GM21423 (cell line): ENCODE results near the gene MORN1.
A peak's percentile ranks its signal among the peaks of the same experiment; 100 is the strongest.

Experiments used
- ATAC-seq: cut with Tn5 transposase; IDR thresholded peaks from one replicate; pipeline ENCODE4 v1.9.1; 2021; ENCODE audit warnings: mild to moderate bottlenecking, moderate library complexity; ENCODE audit not compliant: unreplicated experiment

The MORN1 gene

DNA sequence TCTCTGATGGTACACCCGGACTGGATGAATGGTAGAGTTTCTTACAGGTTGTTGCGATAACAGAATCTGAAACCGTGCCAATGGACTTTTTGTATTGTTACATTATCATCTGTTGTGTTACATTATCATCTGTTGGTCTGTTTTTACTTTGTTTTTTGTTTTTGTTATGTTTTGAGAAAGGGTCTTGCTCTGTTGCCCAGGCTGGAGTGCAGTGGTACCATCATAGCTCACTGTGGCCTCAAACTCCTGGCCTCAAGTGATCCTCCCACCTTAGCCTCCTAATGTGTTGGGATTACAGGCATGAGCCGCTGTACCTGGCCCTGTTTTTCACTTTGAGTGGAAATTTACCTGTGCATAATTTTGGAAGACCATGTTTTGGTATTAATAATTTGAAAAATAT is 31.2 kb upstream of the MORN1 start:
- ATAC-seq, result no peak

DNA sequence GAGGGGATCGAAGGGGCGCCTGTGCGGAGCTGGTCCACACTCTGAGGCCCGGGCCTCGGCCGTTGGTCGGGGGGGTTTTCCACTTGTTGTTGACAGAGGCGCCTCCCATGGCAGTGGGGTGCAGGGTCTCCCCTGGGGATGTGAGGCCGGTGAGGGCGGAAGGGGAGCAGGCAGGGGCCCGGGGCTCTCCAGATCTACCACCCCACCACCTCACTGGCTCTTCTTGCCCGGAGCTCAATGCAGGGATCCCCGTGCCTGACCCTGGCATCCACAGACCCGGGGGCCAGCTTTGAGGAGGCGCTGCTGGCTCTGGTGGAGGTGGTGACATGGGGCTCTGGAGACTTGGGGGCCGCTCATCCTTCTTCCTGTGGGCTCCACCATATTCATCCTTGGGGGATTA is 28.1 kb upstream of the MORN1 start:
- ATAC-seq, result no peak

DNA sequence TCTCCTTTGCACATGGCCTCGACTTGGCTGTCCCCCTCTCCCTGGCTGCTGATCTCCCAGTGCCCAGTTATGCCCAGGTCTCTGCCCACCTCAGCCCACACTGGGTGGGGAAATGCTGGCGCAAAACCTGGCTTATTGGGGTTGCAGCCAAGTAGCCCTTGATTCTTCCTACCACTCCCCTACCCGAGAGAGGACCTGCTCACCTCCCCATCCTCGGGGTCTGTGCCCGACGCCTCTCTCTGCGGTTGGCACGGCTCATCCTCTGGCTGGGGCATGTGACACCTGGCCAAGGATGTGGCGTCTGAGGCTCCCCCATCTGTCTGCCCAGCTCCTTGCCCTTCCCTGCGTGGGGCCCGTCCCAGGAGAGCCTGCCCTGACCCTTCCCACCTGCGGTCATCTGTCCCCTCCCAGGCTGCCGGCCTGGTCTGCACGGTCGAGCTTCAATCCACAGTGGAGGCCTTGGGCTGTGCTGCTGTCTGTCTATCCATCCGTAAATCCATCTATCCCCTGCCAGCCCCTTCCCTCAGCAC is 27.5 kb upstream of the MORN1 start:
- ATAC-seq, result no peak

DNA sequence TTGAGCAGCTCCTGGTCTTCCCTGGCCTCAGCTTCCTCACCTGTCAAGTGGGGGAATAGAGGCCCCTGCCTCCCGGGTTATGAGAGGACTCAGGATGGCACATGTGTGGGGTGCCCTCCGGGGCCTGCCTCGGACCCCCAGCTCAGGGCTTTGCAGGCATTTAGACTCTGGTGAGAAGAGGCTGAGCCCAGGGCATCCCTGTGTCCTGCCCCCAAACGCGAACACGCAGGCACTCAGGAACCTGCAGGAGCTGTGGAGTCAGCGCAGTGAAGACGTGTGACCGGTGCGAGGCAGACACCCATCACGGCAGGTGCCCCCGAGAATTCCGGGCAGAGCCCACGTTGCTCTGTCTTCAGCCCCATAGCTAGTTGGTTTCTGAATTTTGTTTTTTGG is 26.5 kb upstream of the MORN1 start:
- no peak for ATAC-seq

DNA sequence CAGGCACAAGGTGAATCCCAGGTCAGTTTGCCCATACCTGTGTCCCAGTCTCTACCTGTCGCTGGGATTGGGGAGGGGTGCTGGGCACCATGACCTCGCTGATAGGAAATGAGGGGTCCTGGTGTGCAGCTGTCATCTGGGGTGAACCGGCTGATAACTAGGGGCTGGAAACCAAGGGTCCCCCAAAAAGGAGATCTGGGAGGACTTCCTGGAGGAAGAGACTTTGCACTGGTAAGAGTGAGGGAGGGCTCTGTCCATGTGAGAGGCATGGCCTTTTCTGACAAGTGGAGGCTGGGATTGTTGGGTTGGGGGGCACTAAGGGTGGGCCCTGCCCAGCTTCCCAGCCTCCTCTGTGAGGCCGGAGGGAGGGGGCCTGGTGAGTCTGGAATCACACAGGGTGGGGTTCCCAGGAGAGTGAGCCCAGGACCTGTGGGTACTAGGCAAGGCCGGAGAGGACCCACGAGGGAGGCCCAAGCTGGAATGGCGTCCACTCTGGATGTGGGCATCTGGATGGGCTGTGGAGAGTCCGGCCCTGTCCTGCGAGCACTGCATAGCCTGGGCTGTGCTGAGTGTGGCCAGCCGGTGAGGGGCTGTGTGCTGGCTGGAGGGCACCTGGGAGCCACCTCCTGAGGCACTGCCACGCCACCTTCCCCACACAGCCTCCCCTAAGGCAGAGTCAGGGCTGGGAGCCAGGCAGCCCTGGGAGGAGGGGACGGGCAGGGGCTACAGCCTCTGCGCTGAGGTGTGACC is 25.9 kb upstream of the MORN1 start:
- no peak for ATAC-seq

DNA sequence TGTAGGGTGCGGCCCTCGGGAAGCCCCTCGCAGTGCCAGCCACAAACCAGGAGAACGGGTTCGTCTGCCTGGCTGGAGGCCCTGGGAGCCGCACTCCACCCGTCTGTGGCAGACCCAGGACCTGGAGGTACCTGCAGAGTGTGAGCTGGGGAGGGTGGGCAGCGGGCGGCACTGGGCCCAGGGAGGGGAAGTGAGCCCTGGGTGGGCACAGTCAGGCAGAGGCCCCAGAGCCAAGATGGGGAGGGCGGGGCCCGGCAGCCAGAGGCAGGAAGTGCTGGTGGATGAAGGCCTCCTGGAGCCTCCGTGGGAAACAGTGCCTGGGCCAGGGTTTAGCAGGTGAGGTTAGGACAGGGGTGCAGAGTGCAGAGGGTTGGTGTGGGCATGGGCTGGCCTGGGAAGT is 25.0 kb upstream of the MORN1 start:
- ATAC-seq, result no peak

DNA sequence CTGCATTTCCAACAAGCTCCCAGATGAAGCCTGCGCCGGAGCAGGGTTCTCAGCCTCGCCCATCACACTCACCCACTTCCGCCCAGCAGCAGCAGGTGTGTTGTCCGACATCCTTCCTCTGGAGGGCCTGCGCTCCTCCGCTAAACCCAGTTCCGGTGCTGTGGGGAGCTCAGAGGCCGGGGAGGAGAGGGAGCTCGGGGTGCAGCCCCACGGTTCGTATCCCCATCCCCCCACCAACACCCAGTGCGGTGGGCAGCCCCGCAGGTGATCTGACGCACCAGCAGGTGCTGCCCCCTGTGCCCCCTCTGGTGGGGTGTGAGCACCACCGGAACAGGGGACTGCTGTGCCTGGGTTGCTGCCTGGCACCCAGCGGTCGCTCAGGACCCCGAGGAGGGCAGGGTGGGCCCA is 24.5 kb upstream of the MORN1 start:
- no peak for ATAC-seq

DNA sequence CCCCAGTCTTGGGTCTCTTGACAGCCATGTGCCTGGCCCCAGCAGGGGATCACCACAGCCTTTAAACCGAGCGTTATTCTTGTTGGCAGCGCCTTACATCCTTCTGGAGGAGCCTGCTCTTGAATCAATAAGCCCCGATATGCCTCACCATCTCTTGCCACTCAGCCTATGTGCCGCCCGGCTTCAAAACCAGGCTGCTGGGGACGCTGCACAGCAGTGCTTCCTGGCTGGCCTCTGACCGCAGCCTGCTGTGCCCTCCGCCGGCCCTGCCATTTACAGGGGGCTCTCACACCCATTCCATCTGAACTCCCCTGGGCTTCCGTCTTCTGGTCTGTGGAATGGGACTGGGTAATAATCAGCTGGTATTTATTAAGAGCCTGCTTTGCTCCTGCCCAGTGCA is 24.0 kb upstream of the MORN1 start:
- ATAC-seq, result no peak

DNA sequence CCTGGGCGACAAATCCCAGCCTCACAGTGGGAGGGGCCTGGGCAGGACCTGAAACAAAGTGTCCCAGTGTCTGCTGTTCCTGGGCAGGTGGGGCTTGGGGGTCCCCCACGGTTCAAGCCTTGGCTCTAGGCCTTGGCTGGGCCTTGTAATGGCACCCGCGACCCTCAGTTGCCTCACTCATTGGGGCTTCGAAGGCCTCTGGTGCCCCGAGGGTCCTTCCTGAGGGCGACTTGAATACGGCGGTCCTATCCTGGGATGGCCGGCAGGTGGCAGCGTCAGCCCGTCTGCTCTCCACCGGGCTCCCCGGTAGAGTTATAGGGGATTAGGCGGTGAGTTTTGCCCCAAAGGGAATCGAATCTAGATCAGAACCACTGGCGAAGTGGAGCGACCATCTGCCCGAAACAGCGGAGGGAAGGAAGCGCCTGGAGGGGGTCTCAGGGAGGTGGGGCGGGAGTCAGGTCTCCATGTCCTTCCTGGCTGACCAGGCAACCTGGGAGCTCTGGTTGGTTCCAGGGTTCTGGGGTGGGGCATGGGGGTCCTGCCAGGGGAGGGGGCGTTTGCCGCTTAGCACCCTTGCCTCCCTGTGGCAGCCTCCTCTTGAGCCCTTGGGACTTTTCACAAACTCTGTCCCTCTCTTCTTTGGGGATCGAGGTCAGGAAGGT is 23.1 kb upstream of the MORN1 start:
- no peak for ATAC-seq

DNA sequence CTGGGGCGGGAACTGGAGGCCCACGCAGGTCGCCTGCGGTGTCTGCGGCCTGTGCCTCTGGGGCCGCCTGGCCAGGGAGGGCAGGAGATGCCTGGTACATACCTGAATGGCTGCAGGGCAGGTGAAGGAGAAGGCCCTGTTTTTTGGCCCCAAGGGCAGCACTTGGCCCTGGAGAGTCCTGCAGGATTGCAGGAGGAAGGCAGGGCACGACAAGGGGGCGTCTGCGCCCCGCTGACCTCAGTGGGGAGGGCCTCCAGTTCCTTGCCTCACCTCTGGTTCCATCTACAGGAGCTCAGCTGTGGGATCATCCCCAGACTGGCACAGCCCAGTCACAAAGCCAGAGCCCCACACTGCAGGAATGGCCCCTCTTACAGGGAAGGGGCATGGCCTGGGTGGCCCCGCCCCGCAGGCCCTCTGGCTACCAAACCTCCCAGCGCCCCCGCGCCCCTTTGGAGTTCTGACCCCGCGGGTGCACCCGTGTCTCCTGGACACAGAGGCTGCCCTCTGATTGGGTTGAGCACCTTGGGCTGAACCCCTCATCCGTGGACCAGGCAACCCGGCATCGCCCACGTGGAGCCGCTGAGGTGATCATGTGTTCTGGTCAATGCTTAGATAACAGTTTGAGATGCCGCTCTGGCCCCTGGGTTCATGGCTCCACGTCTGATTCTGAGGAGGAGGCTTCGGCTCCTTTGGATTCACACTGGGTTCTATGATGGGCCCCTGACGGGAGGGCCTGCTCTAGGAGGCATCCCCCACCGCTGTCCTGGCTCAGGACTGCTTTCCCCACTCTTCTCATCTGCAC is 22.3 kb upstream of the MORN1 start:
- ATAC-seq, result no peak

DNA sequence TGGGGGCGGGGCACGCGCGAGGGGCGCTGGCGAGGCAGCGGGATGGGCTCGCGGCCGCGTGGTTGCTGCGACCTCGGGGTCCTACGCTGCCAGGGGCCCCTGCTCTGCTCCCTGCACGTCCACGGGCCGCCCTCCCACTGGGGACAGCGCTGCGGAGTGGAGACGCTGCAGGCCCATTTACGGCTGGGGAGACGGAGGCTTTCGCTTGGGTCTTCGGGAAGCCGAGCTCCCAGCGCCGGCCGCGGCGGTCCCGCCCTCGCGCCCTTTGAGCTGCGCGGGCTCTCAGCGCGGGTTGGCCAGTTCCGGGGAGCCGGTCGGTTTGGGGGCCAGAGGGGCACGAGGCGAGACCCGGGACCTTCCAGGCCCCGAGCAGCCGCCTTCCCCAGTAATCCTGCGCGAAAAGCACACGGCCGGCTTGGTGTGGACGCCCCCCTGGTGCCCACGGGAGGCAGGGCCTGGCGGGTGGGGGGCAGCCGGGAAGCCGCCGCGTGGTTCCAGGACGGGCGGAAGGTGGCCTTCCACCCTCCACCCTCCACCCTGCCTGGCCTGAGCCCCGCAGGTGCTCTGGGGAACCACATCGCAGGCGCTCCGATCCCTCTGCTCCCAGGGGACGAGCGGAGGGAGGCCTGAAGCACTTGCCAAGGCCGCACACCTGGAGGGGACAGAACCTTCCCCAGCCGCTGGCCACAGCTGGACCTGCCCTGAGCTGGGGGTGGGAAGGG is 21.6 kb upstream of the MORN1 start:
- peak; percentile 14 for ATAC-seq

DNA sequence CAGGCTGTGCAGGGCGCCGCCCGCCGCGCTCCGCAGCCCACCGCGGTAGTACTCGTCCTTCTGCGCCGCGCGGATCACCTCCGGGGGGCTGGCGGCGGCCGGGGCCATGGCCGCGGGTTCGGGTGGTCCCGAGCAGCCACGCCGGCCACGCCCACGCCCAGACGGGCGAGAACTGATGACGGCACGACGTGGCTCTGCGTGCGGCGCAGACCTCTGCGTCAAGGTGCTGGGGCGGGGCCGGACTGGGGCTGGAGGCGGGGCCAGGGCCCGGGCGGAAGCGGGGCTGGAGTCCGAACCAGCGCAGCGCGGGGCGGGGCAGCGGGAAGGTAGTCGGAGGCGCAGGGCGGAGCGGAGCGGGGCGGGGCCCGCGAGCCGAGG is 21.0 kb upstream of the MORN1 start, which contains the start of gene PEX10:
Gene PEX10 (minus strand): TSS at position 170 of the 378 bp plus-strand sequence. CDS start 62 bp downstream, at position 108.
- ATAC-seq, result peak; percentile 81

DNA sequence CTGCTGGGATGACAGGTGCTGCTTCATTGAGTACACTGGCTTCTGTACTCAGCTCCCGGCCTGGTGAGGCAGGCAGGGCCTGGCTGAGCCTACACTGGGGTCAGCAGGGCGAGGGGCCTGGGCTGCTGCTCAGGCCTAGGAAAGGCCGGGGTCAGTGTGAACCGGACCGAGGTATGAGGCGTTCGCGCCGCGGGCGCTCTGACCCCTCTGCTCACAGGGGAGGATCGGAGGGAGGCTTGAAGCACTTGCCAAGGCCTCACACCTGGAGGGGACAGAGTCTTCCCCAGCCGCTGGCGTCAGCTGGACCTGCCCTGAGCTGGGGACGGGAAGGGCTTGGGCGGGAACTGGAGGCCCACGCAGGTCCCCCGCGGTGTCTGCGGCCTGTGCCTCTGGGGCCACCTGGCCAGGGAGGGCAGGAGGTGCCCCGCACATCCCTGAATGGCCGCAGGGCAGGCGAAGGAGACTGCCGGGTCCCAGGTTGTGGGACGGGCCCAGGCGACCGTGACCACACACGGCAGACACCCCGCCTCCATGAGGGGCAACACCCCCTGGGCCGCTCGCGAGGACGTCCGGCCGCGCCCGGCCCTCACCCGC is 20.5 kb upstream of the MORN1 start:
- peak; percentile 21 for ATAC-seq

DNA sequence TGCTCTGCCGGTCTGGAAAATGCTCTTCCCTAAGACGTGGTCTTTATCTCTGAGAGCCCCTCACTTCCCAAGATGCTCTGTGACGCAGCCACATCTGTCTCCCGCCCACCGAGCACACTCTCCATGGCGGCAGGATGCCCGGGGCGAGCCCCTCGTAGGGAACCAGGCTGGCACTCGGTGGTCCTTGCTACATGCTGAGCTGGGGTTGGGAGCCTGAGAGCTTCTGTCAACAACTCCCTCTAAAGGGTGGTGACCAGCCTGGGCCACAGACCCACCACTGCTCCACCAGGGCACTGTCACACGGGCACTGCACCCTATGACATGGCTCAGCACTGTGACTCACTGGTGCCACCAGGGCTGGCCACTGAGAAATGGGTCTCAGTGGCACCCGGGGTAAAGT is 18.4 kb upstream of the MORN1 start:
- ATAC-seq, result no peak

DNA sequence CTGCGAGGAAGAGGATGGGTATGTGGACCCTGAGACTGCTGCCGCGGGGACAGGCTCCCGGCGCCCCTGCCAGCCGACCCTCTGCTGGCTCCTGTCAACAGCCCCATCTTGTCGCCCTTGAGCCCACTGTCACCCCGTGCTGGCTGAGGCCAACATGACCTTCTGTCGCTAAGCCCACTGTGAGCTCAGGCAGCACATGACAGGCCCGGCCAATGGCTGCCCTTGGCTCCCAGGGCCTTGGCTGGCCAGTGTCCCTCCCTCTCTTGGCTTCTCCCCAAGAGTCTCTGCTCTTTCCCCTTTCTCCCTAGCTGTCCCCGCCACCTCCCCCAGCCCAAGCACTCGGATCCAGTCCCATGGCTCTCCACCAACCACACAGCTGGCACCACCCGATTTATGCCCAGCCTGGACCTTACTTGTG is 17.5 kb upstream of the MORN1 start:
- no peak for ATAC-seq

DNA sequence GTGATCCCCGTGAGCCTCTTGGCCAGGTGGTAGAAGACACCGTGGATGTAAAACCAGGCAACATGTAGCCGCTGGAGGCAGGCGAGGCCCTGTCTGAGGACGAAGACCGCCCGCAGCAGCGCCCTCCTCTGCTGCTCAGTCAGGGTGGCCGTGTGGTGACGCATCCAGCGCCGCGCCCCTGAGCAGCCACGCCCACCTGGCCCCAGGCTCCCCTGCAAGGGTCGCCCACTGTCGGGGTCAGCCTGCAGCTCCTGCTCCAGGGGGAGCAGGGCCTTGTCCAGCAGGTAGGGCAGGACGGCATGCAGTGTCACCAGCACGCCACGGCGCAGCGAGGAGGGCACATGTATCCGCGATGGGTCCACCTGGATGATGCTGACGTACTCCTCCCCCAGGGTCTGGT is 17.1 kb upstream of the MORN1 start:
- ATAC-seq, result no peak

DNA sequence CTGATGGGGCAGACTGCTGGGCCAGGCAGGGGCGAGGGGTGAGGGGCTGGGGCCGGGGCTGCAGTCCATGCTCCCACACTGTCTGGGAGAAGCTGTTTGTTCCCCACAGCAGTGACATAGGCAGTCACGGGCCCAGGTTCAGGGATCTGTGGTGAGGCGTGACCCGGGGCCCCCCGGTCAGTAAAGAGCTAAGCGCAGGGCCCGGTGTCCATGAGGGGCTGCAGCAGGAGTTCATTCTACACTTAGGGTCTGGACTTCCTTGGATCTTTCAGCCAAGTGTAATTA is 16.6 kb upstream of the MORN1 start:
- ATAC-seq, result no peak

DNA sequence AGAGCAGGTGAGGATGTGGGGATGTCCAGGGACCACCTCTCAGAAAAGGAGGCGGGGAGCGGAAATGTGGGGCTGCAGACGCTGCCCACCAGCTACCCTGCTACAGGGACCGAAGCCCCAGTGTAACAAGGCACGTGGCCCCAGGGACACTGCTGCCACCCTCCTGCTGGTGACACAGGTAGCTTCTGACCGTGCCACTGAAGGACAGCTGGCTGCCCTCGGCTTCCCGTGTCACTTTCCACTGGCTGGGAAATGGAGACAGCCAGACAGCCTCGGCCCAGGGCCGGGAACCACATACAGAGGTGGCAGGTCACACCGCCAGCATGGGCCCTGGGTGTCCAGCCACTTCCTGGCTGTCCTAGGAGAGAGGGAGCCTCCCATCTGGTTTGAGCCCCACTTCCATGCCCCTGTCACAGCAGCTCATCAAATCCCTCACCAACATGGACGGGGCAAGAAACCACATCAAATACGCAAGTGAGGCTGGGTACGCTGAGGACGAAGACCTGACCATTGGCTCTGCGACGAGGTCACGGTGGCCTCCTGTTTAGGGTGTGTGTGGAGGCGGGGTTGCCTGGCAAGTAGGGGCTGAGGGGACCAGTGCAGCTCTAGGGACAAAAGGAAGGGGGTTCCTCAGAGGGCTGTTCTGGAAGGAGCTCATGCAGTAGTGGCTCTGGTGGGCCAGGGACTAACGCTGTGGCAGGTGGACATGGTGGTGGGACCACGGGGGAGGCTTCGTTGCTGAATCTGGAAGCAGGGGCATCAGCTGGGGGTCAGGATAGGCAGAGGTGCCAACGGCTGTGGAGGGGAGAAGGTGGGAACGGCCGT is 16.0 kb upstream of the MORN1 start:
- ATAC-seq, result no peak

DNA sequence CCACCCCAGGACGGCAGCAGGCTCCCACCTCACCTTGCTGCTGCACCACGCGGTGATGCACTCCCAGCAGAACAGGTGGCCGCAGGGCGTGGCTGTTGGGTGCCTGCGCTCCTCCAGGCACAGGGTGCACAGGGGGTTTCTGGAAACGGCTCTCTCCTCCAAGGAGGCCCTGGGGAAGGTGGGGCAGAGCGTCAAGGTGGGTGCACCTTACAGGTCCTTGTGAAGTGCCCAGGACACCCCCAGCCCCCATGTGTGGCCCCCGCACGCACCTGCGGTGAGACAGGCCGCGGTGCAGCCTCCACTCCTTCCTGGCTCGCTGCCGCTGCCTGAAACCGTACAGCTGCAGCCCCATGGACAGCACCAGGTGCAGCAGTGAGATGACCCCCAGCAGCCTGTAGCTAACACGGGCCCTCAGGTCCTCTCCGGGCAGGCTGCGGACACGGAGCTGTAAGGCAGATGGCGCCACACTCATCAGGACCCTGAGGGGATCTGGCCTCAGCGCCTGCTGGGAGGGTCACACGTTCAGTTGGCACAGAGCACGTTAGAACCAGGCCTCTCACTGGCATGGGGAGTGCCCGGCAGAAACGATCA is 15.2 kb upstream of the MORN1 start:
- no peak for ATAC-seq
